22Rv1 (cell line): ENCODE measurements around the gene AGXT.

ENCODE experiments used
- H3K27ac ChIP-seq: fragments of 450-650 bp; 2 replicates; pipeline ENCODE4 v1.5.1; 2017
- CTCF ChIP-seq: fragments of 450-650 bp; IDR thresholded peaks from 2 replicates; pipeline ENCODE4 v1.5.1; 2017; ENCODE audit warnings: mild to moderate bottlenecking
- ZFX ChIP-seq: fragments of 450-650 bp; IDR thresholded peaks from 2 replicates; pipeline ENCODE4 v1.6.1; 2017; ENCODE audit warnings: antibody characterized with exemption, borderline replicate concordance

Gene AGXT

GRCh38 chr2:240858871-240859270 is 9.8 kb upstream of the AGXT start:
- no peak overlapping the region for H3K27ac ChIP-seq
- TF ChIP-seq ZFX (no peak), CTCF (no peak)

DNA sequence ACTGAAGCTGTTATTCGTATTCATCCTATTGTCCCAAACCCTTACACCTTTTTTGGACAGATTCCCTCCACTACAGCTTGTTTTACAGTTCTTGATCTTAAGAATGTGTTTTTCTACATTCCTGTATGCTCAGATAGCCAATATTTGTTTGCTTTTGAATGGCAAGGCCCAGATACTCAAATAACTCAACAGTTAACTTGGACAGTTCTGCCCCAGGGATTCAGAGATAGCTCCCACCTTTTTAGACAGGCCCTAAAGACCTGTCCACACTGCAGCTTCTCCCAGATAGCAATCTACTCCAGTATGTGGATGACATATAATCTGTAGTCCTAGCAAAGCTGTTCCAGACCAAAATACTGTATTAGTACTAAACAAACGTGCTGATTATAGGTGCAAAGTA is 7.1 kb upstream of the AGXT start:
- H3K27ac ChIP-seq: no peak overlapping the region

GRCh38 chr2:240864475-240864874 is 4.1 kb upstream of the AGXT start:
- no peak for TF ChIP-seq CTCF
- TF ChIP-seq ZFX: no peak
- no peak overlapping the region for H3K27ac ChIP-seq

More for the DNA sequence above, 7.1 kb upstream of the AGXT start:
- TF ChIP-seq ZFX: no peak
- no peak for TF ChIP-seq CTCF

DNA sequence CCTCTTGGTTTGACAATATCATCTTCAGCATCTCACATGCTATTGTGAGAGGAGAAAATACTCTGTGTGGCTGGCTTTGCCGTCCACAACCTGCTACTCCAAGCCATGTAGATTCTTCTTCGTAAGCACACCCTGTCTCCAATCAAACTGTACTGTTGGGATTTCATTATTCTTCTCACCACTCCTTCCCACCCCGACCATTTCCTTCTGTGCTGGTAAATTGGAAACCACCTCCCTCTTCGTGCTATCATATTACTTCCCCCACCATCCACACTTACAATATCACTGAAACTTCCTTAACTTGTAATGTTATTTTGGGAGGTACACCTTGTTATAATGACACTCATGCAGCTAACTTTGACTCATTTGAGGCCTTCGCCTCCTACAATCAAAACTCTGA is 3.2 kb upstream of the AGXT start:
- TF ChIP-seq ZFX (no peak), CTCF (no peak)
- no peak overlapping the region for H3K27ac ChIP-seq

GRCh38 chr2:240869109-240869955 is 708 bp downstream of the AGXT start:
- TF ChIP-seq CTCF (no peak), ZFX (no peak)
- H3K27ac ChIP-seq: no peak overlapping the region

DNA sequence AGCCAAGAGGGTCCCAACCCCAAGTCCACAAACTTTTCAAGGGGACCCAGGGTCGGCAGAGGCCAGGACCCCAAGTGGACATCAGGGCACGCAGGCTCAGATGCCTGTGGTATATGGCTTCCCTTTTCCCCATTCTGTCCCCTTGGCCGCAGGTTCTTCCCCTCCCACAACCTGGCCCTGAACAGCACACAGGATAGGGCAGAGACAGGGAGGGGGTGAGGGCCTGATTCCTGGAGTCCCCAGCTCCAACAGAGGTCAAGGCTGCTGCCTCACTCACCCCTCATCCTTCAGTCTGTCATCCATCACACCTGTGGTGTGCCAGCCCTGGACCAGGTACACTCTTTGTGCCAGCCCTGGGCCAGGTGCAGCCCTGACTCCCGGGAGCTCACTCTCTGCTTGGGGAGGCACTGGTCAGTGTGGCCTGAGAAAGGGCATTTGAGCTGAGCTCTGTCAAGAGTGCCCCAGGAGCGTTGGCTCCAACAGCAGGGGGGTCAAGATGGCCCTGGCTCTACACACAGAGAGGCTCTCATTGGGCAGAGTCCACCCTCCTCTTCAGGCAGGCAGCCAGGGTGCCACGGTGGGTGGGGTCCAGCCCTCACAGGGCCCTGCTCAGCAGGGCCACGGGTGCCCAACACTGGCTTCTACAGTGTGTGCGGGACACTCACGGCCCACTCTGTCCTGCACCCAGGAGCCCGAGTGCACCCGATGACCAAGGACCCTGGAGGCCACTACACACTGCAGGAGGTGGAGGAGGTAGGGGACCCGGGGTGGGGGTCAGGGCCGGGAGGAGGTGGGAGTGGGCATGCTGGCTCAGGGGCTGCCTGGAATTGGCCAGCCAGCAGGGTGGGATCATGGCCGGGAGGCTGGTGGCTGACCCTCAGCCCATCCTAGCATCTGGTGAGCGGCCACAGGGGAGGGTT is 1.6 kb downstream of the AGXT start:
- TF ChIP-seq CTCF (no peak), ZFX (no peak)
- no peak overlapping the region for H3K27ac ChIP-seq
